ENCODE measurements around the gene MAP3K5.

The MAP3K5 gene

DNA sequence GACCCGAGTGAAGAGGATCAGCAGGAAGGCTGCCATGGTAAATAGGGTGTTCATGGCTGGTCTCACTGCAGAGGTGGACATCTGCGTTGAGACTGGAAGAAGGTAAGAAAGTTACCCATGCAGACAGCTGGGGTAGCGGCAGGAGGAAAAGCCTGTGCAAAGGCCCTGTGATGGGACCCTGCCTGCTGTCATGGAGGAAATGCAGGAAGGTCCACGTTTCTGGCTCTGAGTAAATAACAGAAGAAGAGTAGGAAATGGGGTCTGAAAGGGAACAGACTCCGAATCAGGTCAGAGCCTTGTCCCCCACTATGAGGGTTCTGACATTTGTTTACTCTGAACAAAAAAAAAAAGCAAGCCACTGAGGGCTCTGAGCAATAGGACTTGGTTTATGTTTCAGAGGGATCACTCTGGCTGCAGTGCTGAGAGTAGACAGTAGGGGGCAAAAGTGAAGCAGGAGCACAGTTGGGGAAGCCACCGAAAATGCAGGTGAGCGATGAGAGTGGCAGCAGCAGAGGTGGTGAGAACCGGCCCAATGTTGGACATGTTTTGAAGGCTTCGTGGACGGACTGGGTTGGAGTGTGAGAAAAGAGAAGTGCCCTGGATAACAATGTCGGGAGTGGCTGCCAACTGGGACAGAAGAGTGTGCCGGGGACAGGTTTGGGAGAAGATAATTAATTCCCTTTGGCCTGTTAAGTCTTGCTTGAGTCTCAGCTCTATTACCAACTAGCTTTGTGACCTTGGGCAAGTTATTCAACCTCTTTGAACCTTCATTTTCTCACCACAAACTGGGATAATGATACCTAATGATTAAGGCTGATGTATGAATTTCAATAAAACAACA, 184.1 kb downstream of the MAP3K5 start:
- Histone ChIP-seq H2AK5ac (ENCODE audit: low read length, severe bottlenecking) (peak overlapping the region; percentile 14), H3K9me3 (ENCODE audit: control insufficient read depth, low read length) (no peaks in the 10 kb centered on the region), H3K27ac (ENCODE audit: low read length, poor library complexity, severe bottlenecking) (no peak overlapping the region), H3K4me1 (ENCODE audit: control insufficient read depth, insufficient read depth, low read depth, low read length) (peaks cover 16% of the 10 kb centered on the region), H3K23ac (ENCODE audit: low read length in 2 of 2) (no peak overlapping the region), H3K4me2 (ENCODE audit: low read length, poor library complexity, severe bottlenecking) (no peak overlapping the region), H3K79me1 (replicated peaks; ENCODE audit: low read length, poor library complexity, severe bottlenecking) (peaks cover 2% of the 10 kb centered on the region), H3K27me3 (ENCODE audit: control insufficient read depth in 1 of 2, insufficient read depth in 1 of 2, low read length in 2 of 2) (no peaks in the 10 kb centered on the region), H4K8ac (ENCODE audit: low read length) (peak overlapping the region; percentile 82), H2BK5ac (ENCODE audit: low read depth, low read length, poor library complexity, severe bottlenecking) (no peak overlapping the region), H3K9ac (ENCODE audit: low read length) (peak overlapping the region; percentile 17), H3K4me3 (ENCODE audit: insufficient read depth in 1 of 2, low read depth in 1 of 2, low read length in 2 of 2) (no peak overlapping the region), H3K4ac (ENCODE audit: low read depth in 1 of 2, low read length in 2 of 2) (peak overlapping the region; percentile 64 to 76), H3K36me3 (ENCODE audit: control insufficient read depth in 1 of 2, insufficient read depth in 2 of 2, low read depth in 1 of 2, low read length in 2 of 2) (peaks cover 0 to 3% of the 10 kb centered on the region in 2 experiments), H3K18ac (ENCODE audit: low read depth in 1 of 2, low read length in 2 of 2) (peak overlapping the region; percentile 67 to 86), H2BK12ac (ENCODE audit: low read length in 2 of 2) (peak overlapping the region; percentile 95 to 98), H4K91ac (ENCODE audit: low read length) (peak overlapping the region; percentile 1), H2BK15ac (ENCODE audit: low read depth, poor library complexity, severe bottlenecking) (peak overlapping the region; percentile 86), H3K14ac (ENCODE audit: low read length in 2 of 2) (peak overlapping the region in 1 of 2 experiments; percentile 23), H2BK120ac (ENCODE audit: low read depth, low read length) (peak overlapping the region; percentile 66), H2AFZ (ENCODE audit: low read depth, low read length) (no peak overlapping the region)
- 49% methylated on average over 11 of the region's 12 CpGs for WGBS
- DNase-seq, result peak; percentile 77

DNA sequence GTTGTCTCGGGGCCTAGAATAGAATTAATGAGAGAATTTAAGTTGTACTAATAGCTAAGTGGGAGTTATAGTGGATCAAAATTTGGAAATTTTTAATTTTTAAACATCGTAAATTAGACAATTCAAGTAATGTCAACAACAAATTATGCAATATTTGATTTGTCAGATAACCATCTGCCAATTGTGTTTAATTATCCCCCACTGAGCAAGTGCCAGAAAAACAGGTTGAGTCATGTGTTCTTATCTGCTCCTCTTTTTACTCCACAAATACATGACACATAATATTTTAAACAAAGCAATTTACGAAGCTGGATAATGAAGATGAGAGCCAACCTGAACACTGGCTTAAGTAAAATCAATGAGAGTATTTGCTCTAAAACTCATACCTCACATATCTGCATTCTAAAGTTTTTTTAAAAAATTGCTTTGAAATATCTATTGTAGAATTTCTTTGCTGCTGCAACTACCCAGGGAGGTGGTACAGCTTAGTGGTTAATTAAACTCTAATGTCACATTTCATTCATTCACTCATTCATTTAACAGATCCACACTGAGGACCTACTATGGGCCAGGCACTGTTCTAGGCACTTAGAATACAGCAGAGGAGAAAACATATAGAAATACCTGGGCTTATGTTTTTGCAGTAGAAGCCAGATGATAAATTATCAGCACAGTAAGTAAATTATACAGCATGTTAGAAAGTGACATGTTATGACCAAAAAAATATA, 184.9 kb downstream of the MAP3K5 start:
- Histone ChIP-seq H3K9ac (ENCODE audit: low read length) (peak overlapping the region; percentile 17), H2AFZ (ENCODE audit: low read depth, low read length) (no peak overlapping the region), H3K79me1 (replicated peaks; ENCODE audit: low read length, poor library complexity, severe bottlenecking) (peaks cover 2% of the 10 kb centered on the region), H3K4me2 (ENCODE audit: low read length, poor library complexity, severe bottlenecking) (no peak overlapping the region), H4K8ac (ENCODE audit: low read length) (no peak overlapping the region), H3K36me3 (ENCODE audit: control insufficient read depth in 1 of 2, insufficient read depth in 2 of 2, low read depth in 1 of 2, low read length in 2 of 2) (no peaks in the 10 kb centered on the region), H3K4ac (ENCODE audit: low read depth in 1 of 2, low read length in 2 of 2) (no peak overlapping the region), H3K23ac (ENCODE audit: low read length in 2 of 2) (no peak overlapping the region), H3K4me3 (ENCODE audit: insufficient read depth in 1 of 2, low read depth in 1 of 2, low read length in 2 of 2) (no peak overlapping the region), H2BK12ac (ENCODE audit: low read length in 2 of 2) (peak overlapping the region; percentile 95 to 98), H3K4me1 (ENCODE audit: control insufficient read depth, insufficient read depth, low read depth, low read length) (peaks cover 14% of the 10 kb centered on the region), H3K27me3 (ENCODE audit: control insufficient read depth in 1 of 2, insufficient read depth in 1 of 2, low read length in 2 of 2) (no peaks in the 10 kb centered on the region), H2BK120ac (ENCODE audit: low read depth, low read length) (peak overlapping the region; percentile 66), H3K14ac (ENCODE audit: low read length in 2 of 2) (no peak overlapping the region), H2AK5ac (ENCODE audit: low read length, severe bottlenecking) (no peak overlapping the region), H3K18ac (ENCODE audit: low read depth in 1 of 2, low read length in 2 of 2) (peak overlapping the region; percentile 67 to 86), H3K27ac (ENCODE audit: low read length, poor library complexity, severe bottlenecking) (no peak overlapping the region), H4K91ac (ENCODE audit: low read length) (no peak overlapping the region), H3K9me3 (ENCODE audit: control insufficient read depth, low read length) (no peaks in the 10 kb centered on the region), H2BK5ac (ENCODE audit: low read depth, low read length, poor library complexity, severe bottlenecking) (no peak overlapping the region), H2BK15ac (ENCODE audit: low read depth, poor library complexity, severe bottlenecking) (no peak overlapping the region)
- DNase-seq, result no peak
- WGBS, result 80% methylated on average over 2 of the region's 3 CpGs

DNA sequence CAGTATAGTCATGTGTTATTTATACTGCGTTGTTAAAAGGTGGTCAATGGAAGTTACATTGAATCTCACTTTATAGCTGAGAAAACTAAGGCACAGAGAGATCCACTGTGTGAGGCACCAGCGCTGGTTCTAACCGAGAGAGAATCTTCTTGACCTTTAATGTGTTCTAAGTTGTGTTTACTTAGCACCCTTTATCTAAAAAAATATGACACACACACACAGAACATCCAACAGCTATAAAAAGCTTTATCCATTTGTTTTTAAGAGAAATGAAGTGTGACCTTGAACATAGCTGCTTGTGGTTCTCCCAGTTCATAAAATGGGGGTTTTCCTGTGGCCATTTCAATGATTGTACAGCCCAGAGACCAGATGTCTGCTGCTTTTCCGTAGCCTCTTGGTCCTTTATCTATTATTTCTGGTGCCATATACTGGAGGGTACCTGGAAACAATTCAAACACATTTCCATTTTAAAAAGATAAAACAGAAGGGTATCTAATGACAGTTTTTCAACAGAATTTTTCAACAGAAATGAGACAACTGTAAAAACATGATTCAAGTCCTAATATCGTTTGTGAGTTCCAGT, 187.3 kb downstream of the MAP3K5 start:
- Histone ChIP-seq H3K36me3 (ENCODE audit: control insufficient read depth in 1 of 2, insufficient read depth in 2 of 2, low read depth in 1 of 2, low read length in 2 of 2) (no peaks in the 10 kb centered on the region), H4K8ac (ENCODE audit: low read length) (no peak overlapping the region), H2BK5ac (ENCODE audit: low read depth, low read length, poor library complexity, severe bottlenecking) (no peak overlapping the region), H3K27ac (ENCODE audit: low read length, poor library complexity, severe bottlenecking) (peak overlapping the region; percentile 47), H3K4me2 (ENCODE audit: low read length, poor library complexity, severe bottlenecking) (no peak overlapping the region), H3K9me3 (ENCODE audit: control insufficient read depth, low read length) (no peaks in the 10 kb centered on the region), H3K4ac (ENCODE audit: low read depth in 1 of 2, low read length in 2 of 2) (no peak overlapping the region), H3K23ac (ENCODE audit: low read length in 2 of 2) (no peak overlapping the region), H2AK5ac (ENCODE audit: low read length, severe bottlenecking) (no peak overlapping the region), H2BK15ac (ENCODE audit: low read depth, poor library complexity, severe bottlenecking) (no peak overlapping the region), H3K27me3 (ENCODE audit: control insufficient read depth in 1 of 2, insufficient read depth in 1 of 2, low read length in 2 of 2) (no peaks in the 10 kb centered on the region), H2BK12ac (ENCODE audit: low read length in 2 of 2) (no peak overlapping the region), H3K9ac (ENCODE audit: low read length) (no peak overlapping the region), H3K79me1 (replicated peaks; ENCODE audit: low read length, poor library complexity, severe bottlenecking) (peaks cover 2% of the 10 kb centered on the region), H3K18ac (ENCODE audit: low read depth in 1 of 2, low read length in 2 of 2) (no peak overlapping the region), H3K4me1 (ENCODE audit: control insufficient read depth, insufficient read depth, low read depth, low read length) (peaks cover 13% of the 10 kb centered on the region), H2AFZ (ENCODE audit: low read depth, low read length) (no peak overlapping the region), H3K14ac (ENCODE audit: low read length in 2 of 2) (no peak overlapping the region), H4K91ac (ENCODE audit: low read length) (no peak overlapping the region), H2BK120ac (ENCODE audit: low read depth, low read length) (no peak overlapping the region), H3K4me3 (ENCODE audit: insufficient read depth in 1 of 2, low read depth in 1 of 2, low read length in 2 of 2) (no peak overlapping the region)
- DNase-seq, result peak; percentile 68
- WGBS, result 73% methylated on average over 2 of the region's 5 CpGs

DNA sequence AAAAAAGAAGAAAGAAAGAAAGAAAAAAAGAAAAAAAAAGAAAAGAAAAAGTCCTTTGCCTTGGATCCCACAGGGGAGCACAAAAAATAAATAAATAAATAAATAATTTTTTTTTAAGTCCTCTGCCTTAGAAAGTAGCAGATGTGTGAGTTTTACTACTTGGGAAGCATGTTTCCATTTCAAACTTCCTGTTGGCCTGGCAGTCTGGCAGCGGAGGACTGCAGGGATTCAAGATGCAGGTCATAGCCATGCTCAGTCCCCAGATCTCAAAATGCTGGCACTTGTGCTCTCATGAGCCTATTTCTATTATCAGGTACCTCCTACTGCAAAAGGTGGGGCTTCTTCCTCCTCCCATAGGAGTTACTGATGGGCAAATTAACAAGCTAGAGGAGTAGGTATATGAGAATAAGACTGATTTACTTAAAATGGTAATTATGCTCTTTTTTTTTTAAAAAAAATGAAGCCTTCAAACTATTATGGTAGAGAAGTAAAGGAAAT, 187.9 kb downstream of the MAP3K5 start:
- no peak overlapping the region for H3K18ac ChIP-seq (ENCODE audit: low read depth in 1 of 2, low read length in 2 of 2)
- no peak overlapping the region for H2BK120ac ChIP-seq (ENCODE audit: low read depth, low read length)
- no peak overlapping the region for H4K91ac ChIP-seq (ENCODE audit: low read length)
- no peak overlapping the region for H2AFZ ChIP-seq (ENCODE audit: low read depth, low read length)
- no peak overlapping the region for H2BK15ac ChIP-seq (ENCODE audit: low read depth, poor library complexity, severe bottlenecking)
- H3K79me1 ChIP-seq (replicated peaks; ENCODE audit: low read length, poor library complexity, severe bottlenecking), result peaks cover 4% of the 10 kb centered on the region
- peak; percentile 37 for DNase-seq
- H2BK12ac ChIP-seq (ENCODE audit: low read length in 2 of 2), result peak overlapping the region in 1 of 2 experiments; percentile 49
- peak overlapping the region; percentile 42 for H3K27ac ChIP-seq (ENCODE audit: low read length, poor library complexity, severe bottlenecking)
- H4K8ac ChIP-seq (ENCODE audit: low read length), result no peak overlapping the region
- no peaks in the 10 kb centered on the region for H3K36me3 ChIP-seq (ENCODE audit: control insufficient read depth in 1 of 2, insufficient read depth in 2 of 2, low read depth in 1 of 2, low read length in 2 of 2)
- no peak overlapping the region for H3K14ac ChIP-seq (ENCODE audit: low read length in 2 of 2)
- H3K4ac ChIP-seq (ENCODE audit: low read depth in 1 of 2, low read length in 2 of 2), result no peak overlapping the region
- H2BK5ac ChIP-seq (ENCODE audit: low read depth, low read length, poor library complexity, severe bottlenecking), result no peak overlapping the region
- H3K4me2 ChIP-seq (ENCODE audit: low read length, poor library complexity, severe bottlenecking), result no peak overlapping the region
- H3K4me3 ChIP-seq (ENCODE audit: insufficient read depth in 1 of 2, low read depth in 1 of 2, low read length in 2 of 2), result no peak overlapping the region
- WGBS, result 58% methylated on average over 1 of the region's 1 CpG
- no peak overlapping the region for H2AK5ac ChIP-seq (ENCODE audit: low read length, severe bottlenecking)
- H3K9me3 ChIP-seq (ENCODE audit: control insufficient read depth, low read length), result no peaks in the 10 kb centered on the region
- peaks cover 9% of the 10 kb centered on the region for H3K4me1 ChIP-seq (ENCODE audit: control insufficient read depth, insufficient read depth, low read depth, low read length)
- H3K27me3 ChIP-seq (ENCODE audit: control insufficient read depth in 1 of 2, insufficient read depth in 1 of 2, low read length in 2 of 2), result no peaks in the 10 kb centered on the region
- no peak overlapping the region for H3K23ac ChIP-seq (ENCODE audit: low read length in 2 of 2)
- no peak overlapping the region for H3K9ac ChIP-seq (ENCODE audit: low read length)
